T-cell (primary cell): ENCODE data around the gene TMSB10. TPM values are rescaled to one million over a fixed set of nuclear protein-coding genes. Genes with fewer than 3 reads are reported as not detected.

Experiments used
- ATAC-seq, 4 experiments: fragments of 200-7000 bp in 3 of 4; fragments of 150-1000 bp in 1 of 4; cut with Tn5 transposase; replicated peaks in 1 of 4; 1 replicate in 3 of 4; 2 replicates in 1 of 4; pipeline ENCODE4 v1.10.0; 2021; ENCODE audit warnings: moderate library complexity in 3 of 4, mild to moderate bottlenecking in 2 of 4, moderate number of reproducible peaks in 1 of 4
- CTCF ChIA-PET, 2 donors: fragments of 300-600 bp; sonication (Branson Sonifier 250); formaldehyde crosslinking; loops; one replicate each; lab custom pipeline; 2022; ENCODE audit warnings: antibody characterized with exemption in 2 of 2; lab: Charles Lee
- POLR2A ChIA-PET, 2 donors: fragments of 300-600 bp; sonication (Branson Sonifier 250); formaldehyde crosslinking; loops; one replicate each; lab custom pipeline; 2022; ENCODE audit warnings: antibody characterized with exemption in 2 of 2; lab: Charles Lee
- DNase-seq, 35 experiments: peaks; one replicate each; pipeline versions ENCODE4 v3.0.0 to v3.0.0-alpha.2; 2013 to 2023
- H3K27ac ChIP-seq: one replicate; pipeline ENCODE4 v1.5.1; 2013; ENCODE audit warnings: low read length
- H3K27me3 ChIP-seq, 2 experiments: replicated peaks in 1 of 2; 1 replicate in 1 of 2; 2 replicates in 1 of 2; pipeline versions ENCODE4 v1.6.1 to v1.7.0; 2013; ENCODE audit warnings: low read length in 1 of 2, mixed read lengths in 1 of 2; ENCODE audit not compliant: control insufficient read depth in 2 of 2, insufficient read depth in 2 of 2; ENCODE audit errors: extremely low read depth in 1 of 2
- H3K36me3 ChIP-seq, 2 donors: 1 replicate in 1 of 2; 2 replicates in 1 of 2; pipeline versions ENCODE4 v1.6.1 to v1.7.0; 2013; ENCODE audit warnings: low read length in 1 of 2; ENCODE audit not compliant: control insufficient read depth in 2 of 2, insufficient read depth in 1 of 2; ENCODE audit errors: extremely low read depth in 1 of 2
- H3K4me1 ChIP-seq, 2 experiments: 1 replicate in 1 of 2; 2 replicates in 1 of 2; pipeline versions ENCODE4 v1.6.1 to v1.7.0; 2013; ENCODE audit warnings: low read length in 2 of 2, mixed read lengths in 1 of 2; ENCODE audit not compliant: insufficient read depth in 2 of 2, control insufficient read depth in 1 of 2; ENCODE audit errors: extremely low read depth in 1 of 2
- H3K4me3 ChIP-seq, 2 donors: 1 replicate in 1 of 2; 2 replicates in 1 of 2; pipeline versions ENCODE4 v1.5.1 to v1.7.0; 2013; ENCODE audit warnings: mild to moderate bottlenecking in 2 of 2, low read length in 1 of 2, moderate library complexity in 1 of 2; ENCODE audit not compliant: control insufficient read depth in 1 of 2; ENCODE audit errors: extremely low read depth in 1 of 2
- H3K9me3 ChIP-seq: 2 replicates; pipeline ENCODE4 v1.7.0; 2013
- H3K27ac Mint-ChIP-seq, 2 donors: one replicate each; pipeline ENCODE4 v1.8.0; 2020 to 2021; ENCODE audit warnings: mild to moderate bottlenecking in 2 of 2, mixed read lengths in 2 of 2
- H3K27me3 Mint-ChIP-seq, 2 donors: one replicate each; pipeline ENCODE4 v1.8.0; 2021 to 2022; ENCODE audit warnings: mixed read lengths in 2 of 2
- H3K36me3 Mint-ChIP-seq: one replicate; pipeline ENCODE4 v1.8.0; 2021; ENCODE audit warnings: mixed read lengths
- H3K4me1 Mint-ChIP-seq, 3 donors: one replicate each; pipeline ENCODE4 v1.8.0; 2020 to 2022; ENCODE audit warnings: mixed read lengths in 3 of 3, mild to moderate bottlenecking in 1 of 3
- H3K4me3 Mint-ChIP-seq, 3 donors: one replicate each; pipeline ENCODE4 v1.8.0; 2020 to 2022; ENCODE audit warnings: mild to moderate bottlenecking in 3 of 3, mixed read lengths in 3 of 3, moderate library complexity in 3 of 3
- H3K9me3 Mint-ChIP-seq, 3 donors: one replicate each; pipeline ENCODE4 v1.8.0; 2020 to 2022; ENCODE audit warnings: mixed read lengths in 3 of 3
- WGBS: methylation state at CpG from one replicate; pipeline ENCODE4 v1.1.5; 2013; ENCODE audit warnings: missing lambda C conversion rate; ENCODE audit not compliant: insufficient coverage; 5-methylcytosine and 5-hydroxymethylcytosine counted together
- total RNA-seq, 35 experiments: library from RNA in 6 of 35; stranded (reverse) in 6 of 35; fragments of 120-200 nt in 1 of 35; gene quantifications; one replicate each; pipeline versions ENCODE4 v1.2.1 to v1.2.4 and lab custom pipeline; 2013 to 2026

The TMSB10 gene
- total RNA-seq, 5 donors from 2014 or later (not counting 1 experiment from before 2014, with no cell fraction given), result 1,423 to 1,890 (median 1,689) TPM

DNA sequence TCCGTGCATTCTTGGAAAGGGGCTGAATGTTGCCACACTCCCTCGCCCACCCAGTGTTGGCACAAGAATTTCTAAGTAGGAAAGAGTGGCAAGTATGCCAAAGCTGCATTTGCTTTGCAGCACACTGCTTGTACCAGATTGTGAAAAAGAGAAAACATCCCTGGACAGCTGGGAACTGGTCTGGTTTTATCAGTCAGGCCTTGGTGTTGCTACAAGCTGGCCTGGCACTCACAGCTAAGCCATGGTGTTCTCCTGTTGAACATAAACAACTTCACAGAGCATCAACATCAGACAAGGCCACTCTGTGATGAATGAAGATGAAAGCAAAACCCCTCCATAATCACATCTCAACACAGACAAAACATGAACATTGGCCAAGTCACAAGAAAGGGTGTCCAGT, 20.3 kb upstream of the TMSB10 start:
- POLR2A ChIA-PET, result no interaction called here
- no peak for ATAC-seq
- Histone ChIP-seq H3K4me3 (no peak overlapping the region), H3K9me3 (no peaks in the 10 kb centered on the region), H3K27ac (no peak overlapping the region), H3K4me1 (peaks cover 19 to 33% of the 10 kb centered on the region in 2 experiments), H3K36me3 (no peaks in the 10 kb centered on the region), H3K27me3 (peaks cover 0 to 5% of the 10 kb centered on the region in 2 experiments)
- WGBS, result 100% methylated on average over 1 of the region's 2 CpGs
- Mint-ChIP-seq H3K27ac (peak overlapping the region in 1 of 2 donors; percentile 69), H3K36me3 (no peaks in the 10 kb centered on the region), H3K27me3 (no peaks in the 10 kb centered on the region), H3K4me3 (no peak overlapping the region), H3K9me3 (no peaks in the 10 kb centered on the region), H3K4me1 (peaks cover 57 to 63% (median 58%) of the 10 kb centered on the region in 3 donors)
- CTCF ChIA-PET, result interaction anchor here in 1 of 2 donors (1.2 kb wide), 1 partner anchor 40 kb away, joined by 3 read pairs; no protein-coding TSS in a partner anchor
- DNase-seq, result no peak

DNA sequence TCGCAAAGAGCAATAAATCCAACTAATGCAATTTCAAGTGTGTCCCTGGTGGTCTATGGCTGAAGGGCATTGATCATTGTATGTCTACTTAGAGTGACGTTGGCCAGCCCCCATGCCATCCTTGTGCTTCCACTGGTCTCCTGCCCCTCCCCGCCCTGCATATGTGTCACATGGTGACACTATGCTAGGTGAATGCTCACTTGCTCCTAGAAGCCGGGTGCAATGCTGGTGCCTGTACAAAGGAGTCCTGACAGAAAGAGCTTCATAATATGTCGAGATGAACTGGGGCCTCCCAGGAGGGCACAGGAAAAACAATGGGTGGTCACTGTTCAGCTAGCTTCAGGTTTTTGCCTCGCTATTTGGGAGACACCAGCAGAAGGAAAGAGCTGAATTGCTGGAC, 18.7 kb upstream of the TMSB10 start:
- H3K36me3 Mint-ChIP-seq, result no peaks in the 10 kb centered on the region
- no peaks in the 10 kb centered on the region for H3K9me3 ChIP-seq
- H3K27ac Mint-ChIP-seq, result peak overlapping the region; percentile 90 to 99
- ATAC-seq, result no peak
- H3K4me1 ChIP-seq, result peaks cover 16 to 28% of the 10 kb centered on the region in 2 experiments
- POLR2A ChIA-PET, result interaction anchor here in 1 of 2 donors (1.3 kb wide), 1 partner anchor 20 kb away, joined by 3 read pairs; no protein-coding TSS in a partner anchor
- peak overlapping the region; percentile 6 for H3K27ac ChIP-seq
- no peak overlapping the region for H3K4me3 Mint-ChIP-seq
- DNase-seq, result no peak
- H3K27me3 Mint-ChIP-seq, result no peaks in the 10 kb centered on the region
- H3K4me1 Mint-ChIP-seq, result peaks cover 58 to 71% (median 60%) of the 10 kb centered on the region in 3 donors
- H3K4me3 ChIP-seq, result no peak overlapping the region
- CTCF ChIA-PET, result interaction anchor here (0.6 to 4.5 kb wide), 5 partner anchors 9 to 361 kb away, joined by 3 to 31 read pairs (median 9); no protein-coding TSS in a partner anchor
- no peaks in the 10 kb centered on the region for H3K27me3 ChIP-seq
- no peaks in the 10 kb centered on the region for H3K36me3 ChIP-seq
- 99% methylated on average over 5 of the region's 6 CpGs for WGBS
- H3K9me3 Mint-ChIP-seq, result no peaks in the 10 kb centered on the region

DNA sequence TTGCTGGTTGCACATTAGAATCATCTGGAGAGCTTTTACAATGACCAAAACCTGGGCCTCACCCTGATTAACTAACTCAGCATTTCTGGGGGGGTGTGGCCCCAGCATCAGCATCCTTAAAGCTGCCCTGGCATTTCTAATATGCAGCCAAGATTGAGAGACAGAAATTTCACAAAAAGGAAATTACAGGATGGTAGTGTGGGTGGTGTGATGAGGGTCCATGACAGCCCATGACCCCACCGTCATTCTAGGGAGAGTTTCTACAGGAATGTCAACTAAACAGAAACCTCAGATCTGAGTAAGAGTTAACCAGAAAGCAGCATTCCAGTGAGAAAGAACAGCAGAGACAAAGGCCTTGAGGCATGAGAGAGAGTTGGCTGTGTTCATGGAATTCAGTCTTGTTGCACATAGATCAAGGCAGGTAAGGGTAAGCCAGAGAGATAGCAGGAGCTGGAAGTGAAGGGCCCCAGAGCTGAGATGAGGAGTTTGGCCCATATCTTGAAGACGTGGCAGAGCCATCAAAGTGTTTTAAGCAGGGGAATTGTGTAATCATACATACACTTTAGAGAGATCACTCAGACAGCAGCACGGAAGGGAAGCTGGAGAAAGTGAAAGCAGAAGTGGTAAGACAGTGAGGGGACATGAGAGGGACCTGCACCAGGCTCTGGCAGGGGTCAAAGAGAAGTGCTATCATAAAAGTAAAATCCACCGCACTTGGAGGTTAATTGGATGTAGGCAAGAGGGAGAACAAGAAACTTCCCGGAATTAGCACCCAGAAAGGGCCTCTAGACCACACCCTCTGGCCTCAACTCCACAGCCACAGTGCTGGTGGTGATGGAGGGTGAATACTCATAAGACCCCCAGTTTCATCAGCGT, 16.8 kb upstream of the TMSB10 start:
- Mint-ChIP-seq H3K27me3 (no peaks in the 10 kb centered on the region), H3K4me1 (peaks cover 43 to 56% (median 48%) of the 10 kb centered on the region in 3 donors), H3K36me3 (no peaks in the 10 kb centered on the region), H3K27ac (peak overlapping the region; percentile 99), H3K4me3 (peak overlapping the region; percentile 70 to 78 (median 72)), H3K9me3 (no peaks in the 10 kb centered on the region)
- ChIA-PET CTCF (interaction anchor here (0.5 to 4.5 kb wide), 17 partner anchors 9 to 998 kb away, joined by 3 to 31 read pairs (median 4); no protein-coding TSS in a partner anchor), POLR2A (interaction anchor here (0.5 to 1.9 kb wide), 11 partner anchors 11 to 401 kb away, joined by 3 to 15 read pairs (median 5); partner anchors contain the start of gene TMSB10 (in 1 of the 2))
- H3K9me3 ChIP-seq, result no peaks in the 10 kb centered on the region
- H3K27ac ChIP-seq, result peak overlapping the region; percentile 96
- H3K36me3 ChIP-seq, result no peaks in the 10 kb centered on the region
- ATAC-seq (peak; percentile 96 to 97 (median 96)), DNase-seq (peak in 22 of 35 experiments; percentile 27 to 79 (median 46))
- H3K27me3 ChIP-seq, result no peaks in the 10 kb centered on the region
- peak overlapping the region; percentile 45 to 60 for H3K4me3 ChIP-seq
- peaks cover 14 to 23% of the 10 kb centered on the region in 2 experiments for H3K4me1 ChIP-seq
- WGBS, result 0% methylated on average over 1 of the region's 6 CpGs

DNA sequence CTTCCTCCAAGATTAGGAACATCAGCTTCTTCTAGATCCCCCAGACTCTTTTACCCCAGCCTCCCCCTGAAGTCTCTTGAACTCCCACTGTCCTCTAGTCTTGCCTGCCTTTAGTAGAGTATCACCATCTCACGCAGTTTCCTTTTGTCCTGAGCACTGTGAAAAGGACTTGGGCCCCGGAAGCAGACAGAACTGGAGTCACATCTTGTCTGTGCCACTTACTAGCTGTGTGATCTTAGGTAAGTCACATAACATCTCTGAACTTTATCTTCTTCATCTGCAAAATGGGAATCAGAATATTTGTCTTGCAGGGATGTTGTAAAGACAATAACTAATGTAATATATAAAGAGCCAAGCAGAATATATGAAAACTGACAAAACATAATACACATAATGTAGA, 16.1 kb upstream of the TMSB10 start:
- no peaks in the 10 kb centered on the region for H3K27me3 Mint-ChIP-seq
- peak in 1 of 35 experiments; percentile 47 for DNase-seq
- H3K4me3 ChIP-seq, result peak overlapping the region; percentile 45 to 60
- no peaks in the 10 kb centered on the region for H3K9me3 Mint-ChIP-seq
- no peaks in the 10 kb centered on the region for H3K27me3 ChIP-seq
- CTCF ChIA-PET, result interaction anchor here (0.6 to 4.5 kb wide), 12 partner anchors 9 to 997 kb away, joined by 3 to 31 read pairs (median 4); no protein-coding TSS in a partner anchor
- peak overlapping the region; percentile 96 for H3K27ac ChIP-seq
- no peaks in the 10 kb centered on the region for H3K36me3 ChIP-seq
- WGBS, result 13% methylated on average over 1 of the region's 2 CpGs
- ATAC-seq, result peak; percentile 19 to 35 (median 28)
- H3K4me1 Mint-ChIP-seq, result peaks cover 43 to 55% (median 47%) of the 10 kb centered on the region in 3 donors
- POLR2A ChIA-PET, result interaction anchor here (0.5 to 1.9 kb wide), 10 partner anchors 9 to 402 kb away, joined by 3 to 15 read pairs (median 4); partner anchors contain the start of gene TMSB10 (in 1 of the 2)
- peak overlapping the region; percentile 70 to 78 (median 72) for H3K4me3 Mint-ChIP-seq
- peaks cover 19 to 29% of the 10 kb centered on the region in 2 experiments for H3K4me1 ChIP-seq
- H3K27ac Mint-ChIP-seq, result peak overlapping the region; percentile 99
- H3K9me3 ChIP-seq, result no peaks in the 10 kb centered on the region
- no peaks in the 10 kb centered on the region for H3K36me3 Mint-ChIP-seq

DNA sequence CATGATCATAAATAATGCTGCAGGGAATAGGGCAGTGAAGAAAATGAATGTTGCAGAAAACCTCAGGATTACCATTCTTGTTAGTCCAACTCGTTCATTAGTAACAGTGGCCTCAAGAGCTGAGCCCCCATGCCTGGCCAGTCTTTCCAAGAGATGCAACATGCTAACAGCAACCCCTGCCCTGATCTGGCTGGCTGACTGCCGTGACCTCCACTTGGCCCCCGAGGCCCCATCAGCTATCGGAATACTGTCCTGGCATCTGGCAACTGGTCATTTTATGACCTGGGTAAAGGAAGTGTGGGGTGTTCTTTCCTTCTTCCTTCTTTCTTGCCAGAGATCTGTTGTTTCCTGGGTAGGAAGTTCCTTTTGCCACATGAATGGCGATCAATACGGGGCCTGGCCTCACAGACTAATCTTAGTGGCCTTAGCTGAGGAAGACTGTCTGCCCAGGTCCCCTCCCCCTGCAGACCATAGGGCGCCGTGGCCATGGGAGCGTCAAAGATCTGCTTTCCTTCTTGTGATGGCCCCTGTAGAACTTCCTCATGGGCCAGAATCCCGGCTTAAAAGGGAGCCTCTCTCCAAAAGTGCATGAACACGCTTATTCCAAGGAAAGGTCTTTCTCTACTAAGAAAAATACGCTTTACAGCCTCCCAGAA, 14.0 kb upstream of the TMSB10 start:
- Histone ChIP-seq H3K4me3 (no peak overlapping the region), H3K9me3 (no peaks in the 10 kb centered on the region), H3K36me3 (no peaks in the 10 kb centered on the region), H3K27ac (no peak overlapping the region), H3K27me3 (no peaks in the 10 kb centered on the region), H3K4me1 (peaks cover 28 to 45% of the 10 kb centered on the region in 2 experiments)
- H3K27ac Mint-ChIP-seq, result peak overlapping the region in 1 of 2 donors; percentile 52
- POLR2A ChIA-PET, result no interaction called here
- peaks cover 50 to 72% (median 60%) of the 10 kb centered on the region in 3 donors for H3K4me1 Mint-ChIP-seq
- H3K4me3 Mint-ChIP-seq, result no peak overlapping the region
- H3K9me3 Mint-ChIP-seq, result no peaks in the 10 kb centered on the region
- DNase-seq (no peak), ATAC-seq (no peak)
- CTCF ChIA-PET, result interaction anchor here in 1 of 2 donors (1.7 kb wide), 1 partner anchor 34 kb away, joined by 5 read pairs; no protein-coding TSS in a partner anchor
- WGBS, result 98% methylated on average over 5 of the region's 12 CpGs
- no peaks in the 10 kb centered on the region for H3K36me3 Mint-ChIP-seq
- no peaks in the 10 kb centered on the region for H3K27me3 Mint-ChIP-seq
